ENCODE results near the gene SMC1B.

GRCh38 chr22:45418770-45419138 is 5.4 kb upstream of the SMC1B start:
- TF ChIP-seq CTCF (IDR thresholded peaks at IDR 0.05) (no peak), POLR2AphosphoS5 (IDR thresholded peaks at IDR 0.05) (no peak)

All from suprapubic skin (tissue), 3 donors.